AG10803 (cell line): ENCODE results near the gene FXYD1.
A peak's percentile ranks its signal among the peaks of the same experiment; 100 is the strongest.

Experiments used
- DNase-seq: peaks from one replicate; pipeline ENCODE4 v3.0.0; 2010; ENCODE audit warnings: low read depth
- H3K4me3 ChIP-seq: 2 replicates; pipeline ENCODE4 v1.5.1; 2011; ENCODE audit warnings: mild to moderate bottlenecking, low read length, control low read depth
- CTCF ChIP-seq: conservative IDR thresholded peaks from 2 replicates; pipeline ENCODE4 v1.5.1; 2011; ENCODE audit warnings: mild to moderate bottlenecking, low read length, control low read depth, inconsistent platforms

The FXYD1 gene

GRCh38 chr19:35109395-35110112, 29.1 kb upstream of the FXYD1 start:
- no peak overlapping the region for H3K4me3 ChIP-seq
- DNase-seq = no peak
- TF ChIP-seq CTCF = no peak

GRCh38 chr19:35110974-35111373, 27.6 kb upstream of the FXYD1 start:
- no peak overlapping the region for H3K4me3 ChIP-seq
- no peak for DNase-seq
- no peak for TF ChIP-seq CTCF

- no peak overlapping the region for H3K4me3 ChIP-seq
- no peak for TF ChIP-seq CTCF
- no peak for DNase-seq
Observed at GRCh38 chr19:35112995-35113688, 25.5 kb upstream of the FXYD1 start.

DNA sequence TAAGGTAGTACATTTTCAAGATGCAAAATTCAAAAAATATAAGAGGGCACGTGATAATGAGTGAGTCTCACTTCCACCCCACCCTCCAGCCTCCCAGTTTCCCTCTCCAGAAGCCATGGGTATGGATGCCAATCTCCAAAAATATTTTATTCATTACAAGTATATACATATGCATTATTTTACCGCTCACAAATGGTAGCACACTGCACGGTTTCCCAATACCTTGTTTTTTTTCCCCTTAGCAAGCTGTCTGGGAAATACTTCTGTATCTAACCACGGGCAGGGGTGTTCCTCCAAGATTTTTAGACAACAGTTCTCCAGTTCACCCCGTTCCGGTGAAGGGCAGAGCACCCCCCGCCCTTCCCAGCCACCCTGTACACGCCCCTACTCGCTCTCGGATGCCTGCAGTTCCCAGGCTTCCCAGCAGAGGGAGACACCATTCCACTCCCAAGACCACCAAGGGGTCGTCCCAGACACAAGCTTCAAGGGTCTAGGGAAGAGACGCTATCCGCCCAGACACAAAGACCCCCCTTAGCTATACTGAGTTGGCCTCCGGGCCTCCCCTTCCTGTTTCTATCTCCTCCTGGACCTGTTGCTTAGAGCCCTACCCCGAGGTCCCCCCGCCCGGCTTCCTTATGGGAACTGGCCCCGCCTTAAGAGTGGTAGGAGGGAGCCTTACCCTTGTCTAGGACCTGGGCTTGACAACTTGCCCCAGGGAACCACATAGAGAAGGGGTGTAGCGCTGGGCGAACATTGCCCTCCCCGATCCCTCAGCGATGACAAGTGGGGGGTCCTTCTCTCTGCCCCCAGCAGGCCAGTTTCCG, 24.1 kb upstream of the FXYD1 start:
- H3K4me3 ChIP-seq = no peak overlapping the region
- TF ChIP-seq CTCF = peak; percentile 97
- DNase-seq = peak; percentile 31

- no peak for TF ChIP-seq CTCF
- no peak within 1 kb of the TSS for H3K4me3 ChIP-seq
- DNase-seq = no peak
Observed at GRCh38 chr19:35115177-35115951, 23.3 kb upstream of the FXYD1 start, which contains the start of gene FXYD3. FXYD3 (plus strand) TSS chr19:35115823; CDS start chr19:35119377, 3,554 bp downstream.

GRCh38 chr19:35116072-35116801, 22.4 kb upstream of the FXYD1 start:
- TF ChIP-seq CTCF = no peak
- DNase-seq = no peak

More at GRCh38 chr19:35116072-35116801, 22.4 kb upstream of the FXYD1 start:
- no peak overlapping the region for H3K4me3 ChIP-seq
